RWPE2 (cell line): ENCODE measurements around the gene GTF2F1.

Experiments used
- ATAC-seq: fragments of 200-7000 bp; cut with Tn5 transposase; 3 replicates; pipeline ENCODE4 v1.9.1; 2021; ENCODE audit warnings: low read depth
- DNase-seq: peaks from one replicate; pipeline ENCODE4 v3.0.0-alpha.2; 2020; ENCODE audit warnings: low spot score
- H3K27ac ChIP-seq: fragments of 450-650 bp; 2 replicates; pipeline ENCODE4 v1.5.1; 2017; ENCODE audit warnings: mild to moderate bottlenecking; ENCODE audit not compliant: poor library complexity, severe bottlenecking
- H3K27me3 ChIP-seq: fragments of 250-450 bp; sonication (Bioruptor Pico); 2 replicates; pipeline ENCODE4 v1.5.1; 2021; ENCODE audit warnings: mild to moderate bottlenecking, moderate library complexity; ENCODE audit not compliant: insufficient read depth, poor library complexity, severe bottlenecking
- H3K36me3 ChIP-seq: fragments of 250-450 bp; sonication (Bioruptor Pico); 2 replicates; pipeline ENCODE4 v1.5.1; 2020; ENCODE audit warnings: low read depth, mild to moderate bottlenecking, moderate library complexity
- H3K4me1 ChIP-seq: fragments of 250-450 bp; sonication (Bioruptor Pico); 2 replicates; pipeline ENCODE4 v1.5.1; 2021; ENCODE audit warnings: mild to moderate bottlenecking, moderate library complexity; ENCODE audit not compliant: insufficient read depth, poor library complexity, severe bottlenecking
- H3K4me3 ChIP-seq: fragments of 250-450 bp; sonication (Bioruptor Pico); 2 replicates; pipeline ENCODE4 v1.5.1; 2021; ENCODE audit warnings: mild to moderate bottlenecking, moderate library complexity; ENCODE audit not compliant: severe bottlenecking
- H3K9me3 ChIP-seq: fragments of 250-450 bp; sonication (Bioruptor Pico); 2 replicates; pipeline ENCODE4 v1.5.1; 2021; ENCODE audit warnings: mild to moderate bottlenecking, moderate library complexity; ENCODE audit not compliant: severe bottlenecking
- CTCF ChIP-seq: fragments of 450-650 bp; IDR thresholded peaks from one replicate; pipeline ENCODE4 v1.5.1; 2017; ENCODE audit warnings: mild to moderate bottlenecking, moderate library complexity; ENCODE audit not compliant: poor library complexity, severe bottlenecking

GTF2F1 gene

GRCh38 chr19:6393074-6393982 lies at the start of gene GTF2F1:
TSS of gene GTF2F1 (minus strand) at chr19:6393164. CDS start at chr19:6392995, 169 bp downstream.
- H3K27ac ChIP-seq: peak within 1 kb of the TSS; percentile 68
- peaks cover 35% of the 10 kb centered on the region for H3K36me3 ChIP-seq
- H3K4me1 ChIP-seq: peaks cover 3% of the 10 kb centered on the region
- no peaks in the 10 kb centered on the region for H3K9me3 ChIP-seq
- ATAC-seq (peak; percentile 90), DNase-seq (peak; percentile 90)
- H3K27me3 ChIP-seq: no peaks in the 10 kb centered on the region
- peak within 1 kb of the TSS; percentile 87 for H3K4me3 ChIP-seq
- TF ChIP-seq CTCF: no peak

- DNase-seq (no peak), ATAC-seq (no peak)
- no peak for TF ChIP-seq CTCF
- Histone ChIP-seq H3K4me1 (no peaks in the 10 kb centered on the region), H3K27ac (no peak overlapping the region), H3K9me3 (no peaks in the 10 kb centered on the region), H3K36me3 (no peaks in the 10 kb centered on the region), H3K4me3 (no peak overlapping the region), H3K27me3 (no peaks in the 10 kb centered on the region)
Observed at GRCh38 chr19:6442087-6442688, 49.2 kb upstream of the GTF2F1 start.

GRCh38 chr19:6440905-6441304 lies 47.9 kb upstream of the GTF2F1 start:
- Histone ChIP-seq H3K27me3 (no peaks in the 10 kb centered on the region), H3K36me3 (no peaks in the 10 kb centered on the region), H3K27ac (no peak overlapping the region), H3K9me3 (no peaks in the 10 kb centered on the region), H3K4me1 (no peaks in the 10 kb centered on the region), H3K4me3 (no peak overlapping the region)
- ATAC-seq: no peak
- no peak for TF ChIP-seq CTCF
- no peak for DNase-seq

GRCh38 chr19:6439743-6440142 lies 46.8 kb upstream of the GTF2F1 start:
- ATAC-seq (no peak), DNase-seq (no peak)
- no peaks in the 10 kb centered on the region for H3K9me3 ChIP-seq
- no peaks in the 10 kb centered on the region for H3K4me1 ChIP-seq
- H3K36me3 ChIP-seq: no peaks in the 10 kb centered on the region
- TF ChIP-seq CTCF: no peak
- H3K27me3 ChIP-seq: no peaks in the 10 kb centered on the region
- no peak overlapping the region for H3K4me3 ChIP-seq
- no peak overlapping the region for H3K27ac ChIP-seq
